HepG2 (cell line): ENCODE data around the gene PKLR. TPM values are rescaled to one million over a fixed set of nuclear protein-coding genes. Genes with fewer than 3 reads are reported as not detected.

Experiments used
- ATRX ChIP-seq: sonication (generic); formaldehyde crosslinking; IDR thresholded peaks from 2 replicates; pipeline ENCODE4 v1.4.0; 2020; ENCODE audit warnings: missing genetic modification reagents, borderline replicate concordance
- HDAC6 ChIP-seq: fragments of 200-600 bp; sonication (generic); IDR thresholded peaks from 2 replicates; pipeline ENCODE4 v1.7.0; 2017; ENCODE audit warnings: mild to moderate bottlenecking, antibody characterized with exemption, low read length, low read depth
- KLF16 ChIP-seq, 2 experiments: sonication (generic) in 1 of 2; formaldehyde crosslinking in 1 of 2; IDR thresholded peaks; 2 replicates each; pipeline versions ENCODE4 v1.6.1 to v1.8.0; 2016 to 2023; ENCODE audit warnings: missing genetic modification reagents in 2 of 2, missing compliant biosample characterization in 1 of 2
- MTA3 ChIP-seq: sonication (generic); formaldehyde crosslinking; IDR thresholded peaks from 2 replicates; pipeline ENCODE4 v1.4.0; 2020; ENCODE audit warnings: missing genetic modification reagents
- PRDM10 ChIP-seq: sonication (generic); formaldehyde crosslinking; IDR thresholded peaks from 2 replicates; pipeline ENCODE4 v1.4.0; 2020; ENCODE audit warnings: low read depth, missing genetic modification reagents
- SMC3 ChIP-seq: IDR thresholded peaks from 2 replicates; pipeline ENCODE4 v1.6.1; 2011; ENCODE audit warnings: low read length, improper control_type of control experiment
- SRY ChIP-seq: sonication (generic); formaldehyde crosslinking; IDR thresholded peaks from 2 replicates; pipeline ENCODE4 v1.8.0; 2022; ENCODE audit warnings: mild to moderate bottlenecking, missing genetic modification reagents
- TCF12 ChIP-seq, 2 experiments: fragments of 450-650 bp in 1 of 2; sonication (generic) in 1 of 2; formaldehyde crosslinking in 1 of 2; IDR thresholded peaks; 2 replicates each; pipeline versions ENCODE4 v1.6.1 to v1.8.0; 2017 to 2022; ENCODE audit warnings: antibody characterized with exemption in 1 of 2, mild to moderate bottlenecking in 1 of 2, missing genetic modification reagents in 1 of 2, moderate library complexity in 1 of 2
- THAP11 ChIP-seq: IDR thresholded peaks from 2 replicates; pipeline ENCODE4 v1.6.1; 2016; ENCODE audit warnings: missing biosample characterization, missing genetic modification reagents
- YY1 ChIP-seq: IDR thresholded peaks from 2 replicates; pipeline ENCODE4 v1.6.1; 2011; ENCODE audit warnings: low read length, low read depth, moderate library complexity, mild to moderate bottlenecking; ENCODE audit not compliant: insufficient read depth, insufficient replicate concordance
- ZBTB1 ChIP-seq: sonication (generic); formaldehyde crosslinking; IDR thresholded peaks from 2 replicates; pipeline ENCODE4 v1.4.0; 2020; ENCODE audit warnings: missing genetic modification reagents, borderline replicate concordance
- ZBTB3 ChIP-seq: sonication (generic); formaldehyde crosslinking; IDR thresholded peaks from 2 replicates; pipeline ENCODE4 v1.4.0; 2020; ENCODE audit warnings: low read depth, mild to moderate bottlenecking, moderate library complexity, missing genetic modification reagents, borderline replicate concordance
- ZNF687 ChIP-seq: sonication (generic); formaldehyde crosslinking; IDR thresholded peaks from 2 replicates; pipeline ENCODE4 v1.5.1; 2020; ENCODE audit warnings: mild to moderate bottlenecking, missing genetic modification reagents, moderate library complexity
- polyA plus RNA-seq, 8 experiments: library from polyadenylated mRNA; depleted of rRNA in 3 of 8; stranded (reverse) in 7 of 8; unstranded in 1 of 8; fragments of >200 nt; fragmentation: Illumina TruSeq in 4 of 8; extraction: Trizol in 4 of 8; gene quantifications; 2 replicates each; pipeline versions ENCODE4 v1.2.1 to v1.2.3, GENCODE V29; 2011 to 2016; ENCODE audit warnings: low read depth in 4 of 8, missing spikeins in 1 of 8, mixed read lengths in 1 of 8; ENCODE audit not compliant: insufficient read depth in 1 of 8
- total RNA-seq, 5 experiments: library from RNA; depleted of rRNA; stranded (reverse); fragments of >200 nt; fragmentation: Illumina TruSeq; extraction: Trizol; gene quantifications; 2 replicates each; pipeline ENCODE4 v1.2.3, GENCODE V29; 2016; ENCODE audit warnings: low read depth in 1 of 5
- TF ChIP-seq, protein P1 (sequence below): sonication (generic); formaldehyde crosslinking; IDR thresholded peaks from 2 replicates; pipeline ENCODE4 v1.8.0; 2022; ENCODE audit warnings: mild to moderate bottlenecking, missing genetic modification reagents, borderline replicate concordance
- TF ChIP-seq, protein P2 (sequence below): sonication (generic); formaldehyde crosslinking; IDR thresholded peaks from 2 replicates; pipeline ENCODE4 v1.5.0; 2020; ENCODE audit warnings: missing genetic modification reagents, mild to moderate bottlenecking, borderline replicate concordance
- TF ChIP-seq, protein P3 (sequence below): sonication (generic); formaldehyde crosslinking; IDR thresholded peaks from 2 replicates; pipeline ENCODE4 v1.4.0; 2020; ENCODE audit warnings: missing genetic modification reagents

PKLR gene
- total and polyA plus RNA-seq, 2 of the 13 experiments (the other 11 are each of a cell fraction or from before 2014, with no cell fraction given): 10.3 to 29.3 TPM

DNA sequence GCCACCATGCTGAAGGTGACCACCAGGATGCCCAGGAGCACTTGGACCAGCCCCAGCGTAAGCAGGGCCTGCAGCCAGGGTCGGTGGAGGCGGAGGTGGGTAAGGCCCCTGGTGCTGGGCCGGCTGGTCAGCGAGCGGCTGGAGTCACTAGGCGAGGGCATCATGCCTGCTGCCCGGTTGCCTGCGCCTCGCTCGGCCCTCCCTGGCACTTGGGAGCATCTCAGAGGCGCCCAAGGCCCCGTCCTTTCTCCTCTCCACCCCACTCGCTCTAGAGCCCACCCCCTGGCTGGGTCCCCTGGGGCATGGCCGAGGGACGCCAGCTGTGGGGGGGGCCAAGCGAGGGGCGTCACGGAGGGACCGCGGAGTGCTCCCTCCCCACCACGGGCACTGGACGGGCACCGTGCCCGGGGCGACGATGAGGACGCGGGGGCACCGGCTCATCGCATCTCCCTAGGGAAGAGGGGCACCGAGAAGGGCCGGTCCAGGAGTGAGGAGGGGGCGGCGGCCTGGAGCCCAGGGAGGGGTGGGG, 46.5 kb downstream of the PKLR start (continued):
- TF ChIP-seq ZNF687 (CRISPR knock-in tag) (peak; percentile 49), YY1 (peak; percentile 5), MTA3 (CRISPR knock-in tag) (no peak), ZBTB1 (no peak), KLF16 (CRISPR knock-in tag; IDR thresholded peaks at IDR 0.05) (no peak), ZBTB3 (CRISPR knock-in tag) (no peak), TCF12 (IDR thresholded peaks at IDR 0.05) (no peak), TCF12 (CRISPR knock-in tag; IDR thresholded peaks at IDR 0.05) (no peak), SRY (CRISPR knock-in tag) (0 out of 2 replicates have a peak, but pooled peaks have one; percentile 45), THAP11 (CRISPR knock-in tag) (no peak), SMC3 (no peak), ATRX (CRISPR knock-in tag) (no peak), PRDM10 (CRISPR knock-in tag) (no peak), HDAC6 (no peak)
- TF ChIP-seq, protein P1, sequence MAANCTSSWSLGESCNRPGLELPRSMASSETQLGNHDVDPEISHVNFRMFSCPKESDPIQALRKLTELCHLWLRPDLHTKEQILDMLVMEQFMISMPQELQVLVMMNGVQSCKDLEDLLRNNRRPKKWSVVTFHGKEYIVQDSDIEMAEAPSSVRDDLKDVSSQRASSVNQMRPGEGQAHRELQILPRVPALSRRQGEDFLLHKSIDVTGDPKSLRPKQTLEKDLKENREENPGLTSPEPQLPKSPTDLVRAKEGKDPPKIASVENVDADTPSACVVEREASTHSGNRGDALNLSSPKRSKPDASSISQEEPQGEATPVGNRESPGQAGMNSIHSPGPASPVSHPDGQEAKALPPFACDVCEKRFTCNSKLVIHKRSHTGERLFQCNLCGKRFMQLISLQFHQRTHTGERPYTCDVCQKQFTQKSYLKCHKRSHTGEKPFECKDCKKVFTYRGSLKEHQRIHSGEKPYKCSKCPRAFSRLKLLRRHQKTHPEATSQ (CRISPR knock-in tag): no peak
- TF ChIP-seq, protein P2, sequence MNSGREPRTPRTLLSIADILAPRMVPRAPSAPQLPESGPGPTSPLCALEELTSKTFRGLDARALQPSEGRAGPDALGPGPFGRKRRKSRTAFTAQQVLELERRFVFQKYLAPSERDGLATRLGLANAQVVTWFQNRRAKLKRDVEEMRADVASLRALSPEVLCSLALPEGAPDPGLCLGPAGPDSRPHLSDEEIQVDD: no peak
- TF ChIP-seq, protein P3, sequence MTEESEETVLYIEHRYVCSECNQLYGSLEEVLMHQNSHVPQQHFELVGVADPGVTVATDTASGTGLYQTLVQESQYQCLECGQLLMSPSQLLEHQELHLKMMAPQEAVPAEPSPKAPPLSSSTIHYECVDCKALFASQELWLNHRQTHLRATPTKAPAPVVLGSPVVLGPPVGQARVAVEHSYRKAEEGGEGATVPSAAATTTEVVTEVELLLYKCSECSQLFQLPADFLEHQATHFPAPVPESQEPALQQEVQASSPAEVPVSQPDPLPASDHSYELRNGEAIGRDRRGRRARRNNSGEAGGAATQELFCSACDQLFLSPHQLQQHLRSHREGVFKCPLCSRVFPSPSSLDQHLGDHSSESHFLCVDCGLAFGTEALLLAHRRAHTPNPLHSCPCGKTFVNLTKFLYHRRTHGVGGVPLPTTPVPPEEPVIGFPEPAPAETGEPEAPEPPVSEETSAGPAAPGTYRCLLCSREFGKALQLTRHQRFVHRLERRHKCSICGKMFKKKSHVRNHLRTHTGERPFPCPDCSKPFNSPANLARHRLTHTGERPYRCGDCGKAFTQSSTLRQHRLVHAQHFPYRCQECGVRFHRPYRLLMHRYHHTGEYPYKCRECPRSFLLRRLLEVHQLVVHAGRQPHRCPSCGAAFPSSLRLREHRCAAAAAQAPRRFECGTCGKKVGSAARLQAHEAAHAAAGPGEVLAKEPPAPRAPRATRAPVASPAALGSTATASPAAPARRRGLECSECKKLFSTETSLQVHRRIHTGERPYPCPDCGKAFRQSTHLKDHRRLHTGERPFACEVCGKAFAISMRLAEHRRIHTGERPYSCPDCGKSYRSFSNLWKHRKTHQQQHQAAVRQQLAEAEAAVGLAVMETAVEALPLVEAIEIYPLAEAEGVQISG (CRISPR knock-in tag): no peak
